GM12891 (cell line): ENCODE results near the gene RAB3C.

Source experiments
- POLR2A ChIP-seq: IDR thresholded peaks from 2 replicates; pipeline ENCODE4 v1.6.1; 2011; ENCODE audit warnings: low read depth, low read length, control low read depth
- TAF1 ChIP-seq: IDR thresholded peaks from 2 replicates; pipeline ENCODE4 v1.6.1; 2011; ENCODE audit warnings: low read depth, low read length, control low read depth

- TF ChIP-seq POLR2A (no peak), TAF1 (no peak)
These were observed 268.7 kb downstream of the RAB3C start for GRCh38 chr5:58851571-58851970.
